Thyroid gland (tissue), 4 donors: ENCODE data around the gene LIPH.
"Not testable (repeated sequence)": the region's sequence is repeated elsewhere in the genome, so short reads cannot be mapped to it uniquely, and the experiment has no call there.

Experiments
- CTCF ChIP-seq, 6 experiments: fragments of 200-600 bp in 3 of 6; fragments of 450-650 bp in 3 of 6; sonication (generic) in 3 of 6; IDR thresholded peaks; one replicate each; pipeline ENCODE4 v1.5.1; 2016 to 2019; ENCODE audit warnings: antibody characterized with exemption in 6 of 6, mild to moderate bottlenecking in 2 of 6, inconsistent platforms in 1 of 6, moderate library complexity in 1 of 6
- POLR2A ChIP-seq, 2 donors: fragments of 450-650 bp; IDR thresholded peaks; one replicate each; pipeline ENCODE4 v1.6.1; 2017; ENCODE audit warnings: antibody characterized with exemption in 2 of 2, mild to moderate bottlenecking in 2 of 2, moderate library complexity in 1 of 2

GRCh38 chr3:185575108-185575869 is 22.9 kb upstream of the LIPH start:
- TF ChIP-seq CTCF (IDR thresholded peaks at IDR 0.05), result peak; percentile 17 to 71 (median 63)
- TF ChIP-seq POLR2A (IDR thresholded peaks at IDR 0.05), result not testable (repeated sequence)
